ENCODE results near the gene MTCL3.

DNA sequence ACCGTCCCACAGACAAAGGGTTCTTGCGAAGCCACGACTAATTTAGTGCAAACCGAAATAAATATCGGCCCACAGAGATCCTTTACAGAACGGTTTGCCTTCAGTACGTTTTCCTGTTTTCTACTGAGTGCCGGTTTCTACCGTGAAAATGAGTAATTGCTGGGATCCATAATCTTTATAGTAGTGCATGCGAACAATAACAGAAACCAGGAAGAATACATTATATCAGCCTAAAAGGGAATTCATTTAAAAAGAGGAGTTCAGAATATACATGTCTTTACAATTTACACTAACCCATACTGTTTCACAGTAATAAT is 292 bp upstream of the MTCL3 start:
- TF ChIP-seq, protein P1, sequence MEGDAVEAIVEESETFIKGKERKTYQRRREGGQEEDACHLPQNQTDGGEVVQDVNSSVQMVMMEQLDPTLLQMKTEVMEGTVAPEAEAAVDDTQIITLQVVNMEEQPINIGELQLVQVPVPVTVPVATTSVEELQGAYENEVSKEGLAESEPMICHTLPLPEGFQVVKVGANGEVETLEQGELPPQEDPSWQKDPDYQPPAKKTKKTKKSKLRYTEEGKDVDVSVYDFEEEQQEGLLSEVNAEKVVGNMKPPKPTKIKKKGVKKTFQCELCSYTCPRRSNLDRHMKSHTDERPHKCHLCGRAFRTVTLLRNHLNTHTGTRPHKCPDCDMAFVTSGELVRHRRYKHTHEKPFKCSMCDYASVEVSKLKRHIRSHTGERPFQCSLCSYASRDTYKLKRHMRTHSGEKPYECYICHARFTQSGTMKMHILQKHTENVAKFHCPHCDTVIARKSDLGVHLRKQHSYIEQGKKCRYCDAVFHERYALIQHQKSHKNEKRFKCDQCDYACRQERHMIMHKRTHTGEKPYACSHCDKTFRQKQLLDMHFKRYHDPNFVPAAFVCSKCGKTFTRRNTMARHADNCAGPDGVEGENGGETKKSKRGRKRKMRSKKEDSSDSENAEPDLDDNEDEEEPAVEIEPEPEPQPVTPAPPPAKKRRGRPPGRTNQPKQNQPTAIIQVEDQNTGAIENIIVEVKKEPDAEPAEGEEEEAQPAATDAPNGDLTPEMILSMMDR (conservative IDR thresholded peaks at IDR 0.05 in 1 of 2, IDR thresholded peaks at IDR 0.05 in 1 of 2; ENCODE audit: low read depth in 1 of 2, low read length in 2 of 2), result no peak
- TF ChIP-seq EZH2 (IDR thresholded peaks at IDR 0.05; ENCODE audit: low read length, missing control alignments), result no peak

Measured in fibroblast of lung (primary cell).